ENCODE data around the gene STOML3.

- TF ChIP-seq CTCF (IDR thresholded peaks at IDR 0.05), result no peak
- TF ChIP-seq EP300 (IDR thresholded peaks at IDR 0.05), result no peak
- TF ChIP-seq POLR2A (IDR thresholded peaks at IDR 0.05), result no peak
- no peak for TF ChIP-seq POLR2AphosphoS5 (IDR thresholded peaks at IDR 0.05)
Observed at GRCh38 chr13:38957794-38958592, 32.6 kb downstream of the STOML3 start.

All from stomach (tissue), 4 donors.